ENCODE results near the gene GAS7. TPM values are rescaled to one million over a fixed set of nuclear protein-coding genes. Genes with fewer than 3 reads are reported as not detected.

GAS7 gene
- total RNA-seq, 1 experiment from 2014 or later = 4.1 TPM

- no peak for ATAC-seq
- no TSS peak for BruUV-seq (replicated peaks)
- H3K79me2 ChIP-seq (ENCODE audit: insufficient read depth, low read length) = no peaks in the 10 kb centered on the region
- TF ChIP-seq ZNF274 (IDR thresholded peaks at IDR 0.05; ENCODE audit: low read depth, low read length) (no peak), YY1 (IDR thresholded peaks at IDR 0.05; ENCODE audit: extremely low read depth, insufficient replicate concordance, low read depth, low read length) (no peak), EGR1 (IDR thresholded peaks at IDR 0.05; ENCODE audit: low read depth) (no peak), CBX3 (IDR thresholded peaks at IDR 0.05; ENCODE audit: low read depth) (no peak), EZH2 (IDR thresholded peaks at IDR 0.05) (no peak), EZH2phosphoT487 (IDR thresholded peaks at IDR 0.05; ENCODE audit: borderline replicate concordance) (no peak), FOSL1 (IDR thresholded peaks at IDR 0.05; ENCODE audit: low read depth) (no peak), MAX (IDR thresholded peaks at IDR 0.05) (no peak), CTCF (IDR thresholded peaks at IDR 0.05 in 2 of 3, conservative IDR thresholded peaks at IDR 0.05 in 1 of 3; ENCODE audit: borderline replicate concordance in 1 of 3, insufficient read depth in 1 of 3, low read depth in 2 of 3, low read length in 2 of 3) (no peak), POLR2A (IDR thresholded peaks at IDR 0.05; ENCODE audit: borderline replicate concordance, extremely low read depth, insufficient read depth, insufficient read length) (no peak), CEBPB (IDR thresholded peaks at IDR 0.05; ENCODE audit: low read depth) (no peak), RAD21 (IDR thresholded peaks at IDR 0.05; ENCODE audit: low read depth) (no peak), ATF3 (IDR thresholded peaks at IDR 0.05) (no peak), TCF7L2 (IDR thresholded peaks at IDR 0.05; ENCODE audit: borderline replicate concordance, extremely low read depth, insufficient read depth, insufficient read length) (no peak), JUND (IDR thresholded peaks at IDR 0.05) (no peak), SRF (IDR thresholded peaks at IDR 0.05; ENCODE audit: low read depth) (no peak), REST (IDR thresholded peaks at IDR 0.05; ENCODE audit: low read depth) (no peak)
- RAD21 ChIA-PET (ENCODE audit: low non-redundant PET in 1 of 2, low total read pairs in 2 of 2, uncharacterized antibody in 2 of 2, unreplicated experiment in 2 of 2) = interaction anchor here in 1 of 2 experiments (0.7 kb wide), 1 partner anchor 105 kb away, joined by 5 read pairs; no protein-coding TSS in a partner anchor
- POLR2A ChIA-PET = no interaction called here
- H3K4me3 ChIP-seq (replicated peaks in 1 of 2; ENCODE audit: low read depth in 1 of 2, low read length in 2 of 2) = no peak overlapping the region
- intact Hi-C loops (cut with micrococcal nuclease) = no loop called here
- H2AFZ ChIP-seq (ENCODE audit: low read depth, low read length, poor library complexity, severe bottlenecking) = no peak overlapping the region
- no peak overlapping the region for H3K27ac ChIP-seq (ENCODE audit: low read depth, low read length)
- CTCF ChIA-PET = no interaction called here
- no peaks in the 10 kb centered on the region for H3K36me3 ChIP-seq (ENCODE audit: control insufficient read depth in 1 of 2, insufficient read depth in 2 of 2, low read length in 2 of 2)
- no peaks in the 10 kb centered on the region; the same call in 1 of the 2 replicates for H3K27me3 ChIP-seq (ENCODE audit: insufficient read depth, low read length)
- DNase-seq (ENCODE audit: low read depth, low spot score) = no peak
- H3K9me2 ChIP-seq (ENCODE audit: insufficient read depth) = no peaks in the 10 kb centered on the region
- no peaks in the 10 kb centered on the region for H4K20me1 ChIP-seq (ENCODE audit: insufficient read depth)
- no peak overlapping the region for H3K9ac ChIP-seq (ENCODE audit: low read length)
- H3K9me3 ChIP-seq (ENCODE audit: control insufficient read depth in 1 of 2, insufficient read depth in 1 of 2, low read depth in 1 of 2, low read length in 2 of 2) = no peaks in the 10 kb centered on the region
- H3K4me1 ChIP-seq (ENCODE audit: control insufficient read depth in 1 of 2, insufficient read depth in 2 of 2, low read length in 2 of 2) = no peaks in the 10 kb centered on the region
- no peak overlapping the region for H3K4me2 ChIP-seq (ENCODE audit: low read length)
Observed at GRCh38 chr17:10025224-10025623, 173.2 kb downstream of the GAS7 start.

All from HCT116 (cell line).